C4-2B (cell line): ENCODE data around the gene SREBF2.
"Not testable (repeated sequence)": the region's sequence is repeated elsewhere in the genome, so short reads cannot be mapped to it uniquely, and the experiment has no call there.

Experiments used
- H3K27ac ChIP-seq: fragments of 450-650 bp; 2 replicates; pipeline ENCODE4 v1.5.1; 2017
- CTCF ChIP-seq: fragments of 450-650 bp; conservative IDR thresholded peaks from 2 replicates; pipeline ENCODE4 v1.5.1; 2017; ENCODE audit warnings: mild to moderate bottlenecking
- ZFX ChIP-seq: fragments of 450-650 bp; IDR thresholded peaks from 2 replicates; pipeline ENCODE4 v1.6.1; 2017

Gene SREBF2

GRCh38 chr22:41862160-41862529, 29.2 kb downstream of the SREBF2 start:
- no peak overlapping the region for H3K27ac ChIP-seq
- TF ChIP-seq ZFX (no peak), CTCF (no peak)

- no peak overlapping the region for H3K27ac ChIP-seq
- TF ChIP-seq ZFX: no peak
- no peak for TF ChIP-seq CTCF
These were observed 29.8 kb downstream of the SREBF2 start for GRCh38 chr22:41862530-41863266.

- TF ChIP-seq CTCF (no peak), ZFX (no peak)
- H3K27ac ChIP-seq: no peak overlapping the region
These were observed 30.6 kb downstream of the SREBF2 start for GRCh38 chr22:41863472-41863871.

GRCh38 chr22:41868556-41868955, 35.7 kb downstream of the SREBF2 start:
- TF ChIP-seq CTCF (no peak), ZFX (no peak)
- no peak overlapping the region for H3K27ac ChIP-seq

GRCh38 chr22:41870081-41870480, 37.2 kb downstream of the SREBF2 start:
- not testable (repeated sequence) for H3K27ac ChIP-seq

- H3K27ac ChIP-seq: no peak overlapping the region
- TF ChIP-seq ZFX (no peak), CTCF (no peak)
These were observed 37.9 kb downstream of the SREBF2 start for GRCh38 chr22:41870786-41871185.

GRCh38 chr22:41873391-41873790, 40.5 kb downstream of the SREBF2 start:
- TF ChIP-seq CTCF (no peak), ZFX (no peak)
- no peak overlapping the region for H3K27ac ChIP-seq

GRCh38 chr22:41874090-41874489, 41.2 kb downstream of the SREBF2 start:
- H3K27ac ChIP-seq: no peak overlapping the region
- TF ChIP-seq ZFX: no peak
- TF ChIP-seq CTCF: no peak
